Measurements from ENCODE around the gene TMEM45B.

DNA sequence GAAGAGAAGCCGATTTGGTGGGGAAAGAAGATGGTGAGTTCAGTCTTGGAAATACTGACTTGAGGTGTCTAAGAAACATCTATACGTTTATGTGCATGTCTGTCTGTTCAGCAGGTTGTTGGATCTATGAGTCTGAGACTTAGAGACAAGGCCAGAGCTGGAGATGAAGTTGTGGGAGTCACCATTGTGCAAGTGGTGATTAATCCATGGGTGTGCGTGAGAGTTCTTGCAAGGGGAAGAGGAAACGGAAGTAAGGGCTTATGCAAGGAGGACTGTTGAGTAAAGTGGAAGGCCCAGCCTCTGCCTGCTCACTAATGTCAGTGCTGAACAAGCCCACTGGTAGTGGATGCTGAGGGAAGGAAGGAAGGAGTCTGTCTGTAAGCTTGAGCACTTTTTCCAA, 9.7 kb downstream of the TMEM45B start:
- TF ChIP-seq, protein P1, sequence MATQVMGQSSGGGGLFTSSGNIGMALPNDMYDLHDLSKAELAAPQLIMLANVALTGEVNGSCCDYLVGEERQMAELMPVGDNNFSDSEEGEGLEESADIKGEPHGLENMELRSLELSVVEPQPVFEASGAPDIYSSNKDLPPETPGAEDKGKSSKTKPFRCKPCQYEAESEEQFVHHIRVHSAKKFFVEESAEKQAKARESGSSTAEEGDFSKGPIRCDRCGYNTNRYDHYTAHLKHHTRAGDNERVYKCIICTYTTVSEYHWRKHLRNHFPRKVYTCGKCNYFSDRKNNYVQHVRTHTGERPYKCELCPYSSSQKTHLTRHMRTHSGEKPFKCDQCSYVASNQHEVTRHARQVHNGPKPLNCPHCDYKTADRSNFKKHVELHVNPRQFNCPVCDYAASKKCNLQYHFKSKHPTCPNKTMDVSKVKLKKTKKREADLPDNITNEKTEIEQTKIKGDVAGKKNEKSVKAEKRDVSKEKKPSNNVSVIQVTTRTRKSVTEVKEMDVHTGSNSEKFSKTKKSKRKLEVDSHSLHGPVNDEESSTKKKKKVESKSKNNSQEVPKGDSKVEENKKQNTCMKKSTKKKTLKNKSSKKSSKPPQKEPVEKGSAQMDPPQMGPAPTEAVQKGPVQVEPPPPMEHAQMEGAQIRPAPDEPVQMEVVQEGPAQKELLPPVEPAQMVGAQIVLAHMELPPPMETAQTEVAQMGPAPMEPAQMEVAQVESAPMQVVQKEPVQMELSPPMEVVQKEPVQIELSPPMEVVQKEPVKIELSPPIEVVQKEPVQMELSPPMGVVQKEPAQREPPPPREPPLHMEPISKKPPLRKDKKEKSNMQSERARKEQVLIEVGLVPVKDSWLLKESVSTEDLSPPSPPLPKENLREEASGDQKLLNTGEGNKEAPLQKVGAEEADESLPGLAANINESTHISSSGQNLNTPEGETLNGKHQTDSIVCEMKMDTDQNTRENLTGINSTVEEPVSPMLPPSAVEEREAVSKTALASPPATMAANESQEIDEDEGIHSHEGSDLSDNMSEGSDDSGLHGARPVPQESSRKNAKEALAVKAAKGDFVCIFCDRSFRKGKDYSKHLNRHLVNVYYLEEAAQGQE (IDR thresholded peaks at IDR 0.05; ENCODE audit: low read depth) = no peak
- no peak for TF ChIP-seq CREB1 (IDR thresholded peaks at IDR 0.05; ENCODE audit: low read depth)

Measured in Ishikawa (cell line).